Smooth muscle cell (in vitro differentiated cells): ENCODE results near the gene MNX1. TPM values are rescaled to one million over a fixed set of nuclear protein-coding genes. Genes with fewer than 3 reads are reported as not detected.

Experiments used
- DNase-seq: peaks from one replicate; lab custom pipeline; 2025; ENCODE audit not compliant: unreplicated experiment; lab: John Stamatoyannopoulos, UW
- H2AFZ ChIP-seq: fragments of 200-600 bp; sonication (generic); 2 replicates; pipeline ENCODE4 v1.6.0; 2016; ENCODE audit warnings: antibody characterized with exemption, low read depth, mild to moderate bottlenecking
- H3F3A ChIP-seq: fragments of 200-600 bp; sonication (generic); 2 replicates; pipeline ENCODE4 v1.6.0; 2017; ENCODE audit warnings: antibody characterized with exemption, low read depth
- H3K27ac ChIP-seq: fragments of 200-600 bp; sonication (generic); 2 replicates; pipeline ENCODE4 v1.5.1; 2016; ENCODE audit warnings: low read depth, mild to moderate bottlenecking
- H3K27me3 ChIP-seq: fragments of 200-600 bp; sonication (generic); 2 replicates; pipeline ENCODE4 v1.6.1; 2016; ENCODE audit warnings: low read depth, mild to moderate bottlenecking
- H3K36me3 ChIP-seq: fragments of 200-600 bp; sonication (generic); 2 replicates; pipeline ENCODE4 v1.5.1; 2016; ENCODE audit warnings: low read depth
- H3K4me1 ChIP-seq: fragments of 200-600 bp; sonication (generic); 2 replicates; pipeline ENCODE4 v1.5.1; 2016; ENCODE audit warnings: low read depth
- H3K4me2 ChIP-seq: fragments of 200-600 bp; sonication (generic); 2 replicates; pipeline ENCODE4 v1.6.0; 2016; ENCODE audit warnings: mild to moderate bottlenecking
- H3K4me3 ChIP-seq: fragments of 200-600 bp; sonication (generic); 2 replicates; pipeline ENCODE4 v1.5.1; 2016; ENCODE audit warnings: mild to moderate bottlenecking
- H3K79me2 ChIP-seq: fragments of 200-600 bp; sonication (generic); 2 replicates; pipeline ENCODE4 v1.6.0; 2016; ENCODE audit warnings: low read depth, mild to moderate bottlenecking
- H3K9ac ChIP-seq: fragments of 200-600 bp; sonication (generic); 2 replicates; pipeline ENCODE4 v1.6.0; 2016; ENCODE audit warnings: low read depth
- H3K9me3 ChIP-seq: fragments of 200-600 bp; sonication (generic); replicated peaks from 2 replicates; pipeline ENCODE4 v1.5.1; 2016; ENCODE audit warnings: low read depth
- H4K20me1 ChIP-seq: fragments of 200-600 bp; sonication (generic); 2 replicates; pipeline ENCODE4 v1.6.0; 2016; ENCODE audit warnings: low read depth
- CTCF ChIP-seq: fragments of 200-600 bp; sonication (generic); IDR thresholded peaks from 2 replicates; pipeline ENCODE4 v1.5.1; 2017; ENCODE audit warnings: borderline replicate concordance, mild to moderate bottlenecking, antibody characterized with exemption; ENCODE audit not compliant: insufficient read depth, poor library complexity, severe bottlenecking
- WGBS: methylation state at CpG from one replicate; pipeline ENCODE4 v1.1.7; 2016; ENCODE audit warnings: low lambda C conversion rate; 5-methylcytosine and 5-hydroxymethylcytosine counted together
- polyA plus RNA-seq: library from polyadenylated mRNA; unstranded; fragments of >200 nt; fragmentation: Nextera tagmentation; extraction: Ambion mirVana; gene quantifications from 2 replicates; pipeline ENCODE4 v1.2.1, GENCODE V29; 2016
- total RNA-seq: library from RNA; depleted of rRNA; stranded (reverse); fragments of >200 nt; gene quantifications from 2 replicates; pipeline ENCODE4 v1.2.3, GENCODE V29; 2014

Gene MNX1
- total and polyA plus RNA-seq, 2 experiments from 2014 or later: not detected

DNA sequence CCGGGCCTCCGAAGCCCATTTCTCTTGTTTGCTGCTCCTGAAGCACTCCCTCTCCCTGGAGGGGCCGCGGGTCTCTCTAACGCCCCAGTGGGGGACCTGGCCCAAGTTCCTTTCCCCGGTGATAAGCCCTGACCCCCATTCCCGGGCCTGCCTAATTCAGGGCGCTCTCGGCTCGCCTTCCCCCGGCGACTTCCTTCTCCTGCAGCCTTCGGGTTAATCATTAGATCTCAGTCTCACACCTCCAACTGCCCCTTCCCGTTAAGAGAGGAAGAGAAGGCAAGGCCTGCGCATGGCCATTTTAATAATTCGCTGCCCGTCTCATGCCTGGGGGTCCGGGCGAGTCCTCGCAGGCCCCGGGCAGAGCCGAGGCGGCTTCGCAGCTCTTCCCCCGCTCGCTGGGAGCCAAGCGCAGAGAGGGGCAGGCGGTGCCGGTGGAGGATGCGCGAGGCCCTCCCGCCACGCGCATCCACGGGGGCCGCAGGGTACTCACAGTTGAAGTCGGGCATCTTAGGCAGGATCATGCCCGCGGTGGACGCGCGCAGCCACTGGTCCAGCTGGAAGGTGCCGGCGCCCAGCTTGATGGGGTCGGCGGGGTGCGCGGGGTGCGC lies 1.2 kb downstream of the MNX1 start:
- Histone ChIP-seq H4K20me1 (no peaks in the 10 kb centered on the region), H3K4me1 (no peaks in the 10 kb centered on the region), H3K9me3 (no peaks in the 10 kb centered on the region), H2AFZ (no peak overlapping the region), H3F3A (no peaks in the 10 kb centered on the region), H3K27me3 (peaks cover 97% of the 10 kb centered on the region), H3K27ac (no peak overlapping the region), H3K9ac (no peak overlapping the region), H3K79me2 (no peaks in the 10 kb centered on the region), H3K36me3 (no peaks in the 10 kb centered on the region), H3K4me2 (no peak overlapping the region), H3K4me3 (no peak overlapping the region)
- TF ChIP-seq CTCF: no peak
- DNase-seq: no peak
- WGBS: 5% methylated on average over 48 of the region's 49 CpGs

DNA sequence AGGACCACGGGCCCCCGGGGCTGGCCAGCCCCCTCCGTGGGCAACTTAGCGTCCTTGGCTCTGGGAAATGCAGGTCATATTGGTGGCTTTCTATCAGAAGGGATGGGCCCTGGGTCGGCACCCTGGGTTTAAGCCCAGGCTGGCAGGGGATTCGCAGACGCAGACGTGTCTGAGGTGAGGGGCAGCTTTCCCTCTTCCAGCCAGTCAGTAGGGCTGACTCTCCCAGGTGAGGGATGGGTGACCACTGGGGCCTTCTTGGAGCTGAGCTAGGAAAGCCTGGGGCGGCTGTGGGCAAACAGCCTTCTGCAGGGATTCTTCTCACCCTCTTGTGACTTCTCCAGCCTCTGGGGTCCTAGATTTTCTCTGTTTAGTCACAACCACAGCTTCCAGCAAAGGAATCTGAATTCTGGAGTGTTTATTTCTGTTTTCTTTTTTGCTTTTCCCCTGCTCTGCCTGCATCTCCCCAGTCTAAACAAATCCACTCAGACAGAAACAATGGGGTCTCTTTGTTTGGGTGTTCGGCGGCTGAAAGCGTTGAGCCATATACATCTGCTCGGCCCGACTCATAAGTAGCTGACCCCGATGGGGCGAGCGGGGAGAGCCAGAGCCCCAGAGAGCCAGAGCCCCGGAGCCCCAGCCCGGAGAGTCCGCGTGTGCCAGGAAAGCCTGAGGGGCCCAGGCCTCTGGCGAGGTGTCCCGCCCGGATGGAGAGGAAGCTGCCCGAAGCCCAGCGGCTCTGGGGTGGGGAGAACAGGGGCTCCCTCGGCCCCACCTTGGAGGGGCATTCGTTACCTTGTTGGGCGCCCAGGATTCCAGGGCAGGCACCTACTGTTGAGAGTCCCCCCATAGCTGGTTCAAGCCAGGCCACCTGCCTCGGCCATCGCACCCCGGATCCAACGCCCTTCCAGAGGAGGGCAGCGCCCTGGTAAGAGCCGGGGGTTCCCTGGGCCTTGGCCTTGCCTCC lies 2.0 kb downstream of the MNX1 start:
- DNase-seq: no peak
- WGBS: 17% methylated on average over 35 of the region's 35 CpGs
- H2AFZ ChIP-seq: no peak overlapping the region

DNA sequence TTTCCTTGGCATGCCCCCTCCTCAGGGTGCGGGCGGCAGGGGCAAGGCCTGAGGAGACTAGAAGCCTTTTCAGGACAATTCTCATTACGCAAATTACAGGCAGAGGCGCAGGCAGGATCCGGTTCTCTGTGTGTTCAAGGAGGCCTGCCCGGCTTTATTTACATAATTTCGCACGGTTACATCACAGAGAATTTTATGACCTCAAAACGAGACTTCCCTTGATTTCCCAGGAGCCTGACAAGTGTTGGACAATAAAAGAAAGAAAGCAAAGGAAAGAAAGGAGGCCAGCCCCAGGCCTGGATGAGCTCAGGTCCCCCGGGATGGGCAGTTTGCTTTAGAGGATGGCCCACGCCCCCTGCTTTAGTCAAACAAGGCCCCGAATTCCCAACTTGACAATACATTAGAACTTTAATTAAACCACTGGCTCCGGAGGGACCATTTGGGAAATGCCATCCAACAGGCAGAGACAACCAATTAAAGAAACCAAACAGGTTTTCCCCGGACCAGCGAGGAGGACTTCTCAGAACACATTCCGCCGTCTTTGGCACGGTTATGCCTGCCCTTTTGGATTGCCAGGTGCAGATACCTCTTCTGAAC lies 2.9 kb downstream of the MNX1 start:
- H3K36me3 ChIP-seq: no peaks in the 10 kb centered on the region
- WGBS: 8% methylated on average over 18 of the region's 18 CpGs
- H3K9ac ChIP-seq: no peak overlapping the region
- H3K4me3 ChIP-seq: no peak overlapping the region
- no peak for TF ChIP-seq CTCF
- H3K9me3 ChIP-seq: no peaks in the 10 kb centered on the region
- no peaks in the 10 kb centered on the region for H3F3A ChIP-seq
- no peaks in the 10 kb centered on the region for H3K79me2 ChIP-seq
- peaks cover 8% of the 10 kb centered on the region for H4K20me1 ChIP-seq
- no peak overlapping the region for H3K4me2 ChIP-seq
- peaks cover 97% of the 10 kb centered on the region for H3K27me3 ChIP-seq
- no peak for DNase-seq
- no peak overlapping the region for H2AFZ ChIP-seq
- H3K27ac ChIP-seq: no peak overlapping the region
- peaks cover 15% of the 10 kb centered on the region for H3K4me1 ChIP-seq

More for the DNA sequence above, 2.0 kb downstream of the MNX1 start:
- Histone ChIP-seq H3K4me3 (no peak overlapping the region), H3K4me2 (no peak overlapping the region), H3F3A (no peaks in the 10 kb centered on the region), H3K4me1 (peaks cover 7% of the 10 kb centered on the region), H3K27me3 (peaks cover 97% of the 10 kb centered on the region), H3K27ac (no peak overlapping the region), H4K20me1 (peaks cover 8% of the 10 kb centered on the region), H3K36me3 (no peaks in the 10 kb centered on the region), H3K9ac (no peak overlapping the region), H3K79me2 (no peaks in the 10 kb centered on the region), H3K9me3 (no peaks in the 10 kb centered on the region)
- no peak for TF ChIP-seq CTCF
